ENCODE measurements around the gene COL18A1. TPM values are rescaled to one million over a fixed set of nuclear protein-coding genes. Genes with fewer than 3 reads are reported as not detected.
A peak's percentile ranks its signal among the peaks of the same experiment; 100 is the strongest.

The COL18A1 gene
- total RNA-seq, 1 donor from 2014 or later = 515 TPM

- peaks cover 8% of the 10 kb centered on the region for H3K27me3 Mint-ChIP-seq (ENCODE audit: unreplicated experiment)
- no peaks in the 10 kb centered on the region for H3K36me3 Mint-ChIP-seq (ENCODE audit: unreplicated experiment)
- no peak for TF ChIP-seq CTCF (IDR thresholded peaks at IDR 0.05)
- DNase-seq (ENCODE audit: extremely low spot score, unreplicated experiment) = no peak
- no peak overlapping the region for H3K4me3 Mint-ChIP-seq (ENCODE audit: unreplicated experiment)
- H3K27ac Mint-ChIP-seq (ENCODE audit: unreplicated experiment) = no peak overlapping the region
- peaks cover 10% of the 10 kb centered on the region for H3K4me1 Mint-ChIP-seq (ENCODE audit: unreplicated experiment)
- no peaks in the 10 kb centered on the region for H3K9me3 Mint-ChIP-seq (ENCODE audit: unreplicated experiment)
Observed at GRCh38 chr21:45551316-45551715, 146.4 kb downstream of the COL18A1 start.

GRCh38 chr21:45551783-45552695 lies 147.1 kb downstream of the COL18A1 start:
- H3K4me1 Mint-ChIP-seq (ENCODE audit: unreplicated experiment) = peaks cover 10% of the 10 kb centered on the region
- no peak for TF ChIP-seq CTCF (IDR thresholded peaks at IDR 0.05)
- no peaks in the 10 kb centered on the region for H3K36me3 Mint-ChIP-seq (ENCODE audit: unreplicated experiment)
- H3K27ac Mint-ChIP-seq (ENCODE audit: unreplicated experiment) = no peak overlapping the region
- H3K9me3 Mint-ChIP-seq (ENCODE audit: unreplicated experiment) = no peaks in the 10 kb centered on the region
- H3K27me3 Mint-ChIP-seq (ENCODE audit: unreplicated experiment) = peaks cover 8% of the 10 kb centered on the region
- no peak overlapping the region for H3K4me3 Mint-ChIP-seq (ENCODE audit: unreplicated experiment)
- DNase-seq (ENCODE audit: extremely low spot score, unreplicated experiment) = no peak

GRCh38 chr21:45552696-45553391 lies 147.9 kb downstream of the COL18A1 start:
- H3K27me3 Mint-ChIP-seq (ENCODE audit: unreplicated experiment) = peaks cover 7% of the 10 kb centered on the region
- no peaks in the 10 kb centered on the region for H3K36me3 Mint-ChIP-seq (ENCODE audit: unreplicated experiment)
- H3K27ac Mint-ChIP-seq (ENCODE audit: unreplicated experiment) = no peak overlapping the region
- peaks cover 10% of the 10 kb centered on the region for H3K4me1 Mint-ChIP-seq (ENCODE audit: unreplicated experiment)
- H3K4me3 Mint-ChIP-seq (ENCODE audit: unreplicated experiment) = no peak overlapping the region
- TF ChIP-seq CTCF (IDR thresholded peaks at IDR 0.05) = no peak
- DNase-seq (ENCODE audit: extremely low spot score, unreplicated experiment) = no peak
- no peaks in the 10 kb centered on the region for H3K9me3 Mint-ChIP-seq (ENCODE audit: unreplicated experiment)

GRCh38 chr21:45554477-45555175 lies 149.7 kb downstream of the COL18A1 start:
- peaks cover 9% of the 10 kb centered on the region for H3K27me3 Mint-ChIP-seq (ENCODE audit: unreplicated experiment)
- peak overlapping the region; percentile 81 for H3K4me3 Mint-ChIP-seq (ENCODE audit: unreplicated experiment)
- H3K36me3 Mint-ChIP-seq (ENCODE audit: unreplicated experiment) = no peaks in the 10 kb centered on the region
- peaks cover 10% of the 10 kb centered on the region for H3K4me1 Mint-ChIP-seq (ENCODE audit: unreplicated experiment)
- DNase-seq (ENCODE audit: extremely low spot score, unreplicated experiment) = peak; percentile 93
- H3K9me3 Mint-ChIP-seq (ENCODE audit: unreplicated experiment) = no peaks in the 10 kb centered on the region
- TF ChIP-seq CTCF (IDR thresholded peaks at IDR 0.05) = peak; percentile 80
- H3K27ac Mint-ChIP-seq (ENCODE audit: unreplicated experiment) = peak overlapping the region; percentile 82

- H3K4me3 Mint-ChIP-seq (ENCODE audit: unreplicated experiment) = no peak overlapping the region
- H3K9me3 Mint-ChIP-seq (ENCODE audit: unreplicated experiment) = no peaks in the 10 kb centered on the region
- peaks cover 10% of the 10 kb centered on the region for H3K4me1 Mint-ChIP-seq (ENCODE audit: unreplicated experiment)
- TF ChIP-seq CTCF (IDR thresholded peaks at IDR 0.05) = no peak
- no peak overlapping the region for H3K27ac Mint-ChIP-seq (ENCODE audit: unreplicated experiment)
- H3K27me3 Mint-ChIP-seq (ENCODE audit: unreplicated experiment) = peaks cover 10% of the 10 kb centered on the region
- DNase-seq (ENCODE audit: extremely low spot score, unreplicated experiment) = no peak
- no peaks in the 10 kb centered on the region for H3K36me3 Mint-ChIP-seq (ENCODE audit: unreplicated experiment)
Observed at GRCh38 chr21:45555251-45555556, 150.2 kb downstream of the COL18A1 start.

Measured in osteocyte (in vitro differentiated cells).